Colonic mucosa (tissue), 4 donors: Measurements from ENCODE around the gene PIAS1. TPM values are rescaled to one million over a fixed set of nuclear protein-coding genes. Genes with fewer than 3 reads are reported as not detected.
"Not testable (repeated sequence)": the region's sequence is repeated elsewhere in the genome, so short reads cannot be mapped to it uniquely, and the experiment has no call there.

Experiments used
- DNase-seq: peaks from one replicate; pipeline ENCODE4 v3.0.0-alpha.2; 2020
- H3K27ac ChIP-seq: fragments of 200-600 bp; one replicate; pipeline ENCODE4 v1.8.0; 2021
- H3K27me3 ChIP-seq: fragments of 200-600 bp; one replicate; pipeline ENCODE4 v1.8.0; 2021
- H3K36me3 ChIP-seq: fragments of 200-600 bp; one replicate; pipeline ENCODE4 v1.8.0; 2021
- H3K4me1 ChIP-seq: fragments of 200-600 bp; one replicate; pipeline ENCODE4 v1.8.0; 2021; ENCODE audit warnings: mild to moderate bottlenecking
- H3K4me3 ChIP-seq: fragments of 200-600 bp; one replicate; pipeline ENCODE4 v1.8.0; 2021
- H3K9ac ChIP-seq, 2 donors: one replicate each; pipeline ENCODE4 v1.7.0; 2013; ENCODE audit warnings: control low read depth in 2 of 2, low read depth in 2 of 2, low read length in 2 of 2
- H3K9me3 ChIP-seq: fragments of 200-600 bp; one replicate; pipeline ENCODE4 v1.8.0; 2021
- CTCF ChIP-seq: fragments of 200-600 bp; IDR thresholded peaks from one replicate; pipeline ENCODE4 v1.8.0; 2022; ENCODE audit warnings: antibody characterized with exemption, mild to moderate bottlenecking
- intact Hi-C: fragments of 100-400 bp; cut with DNase I; formaldehyde crosslinking; loops from one replicate; pipeline ENCODE4 v1.14.1; 2022
- total RNA-seq, 2 donors: library from RNA; stranded (reverse); fragmentation: NEBNext Ultra II Directional in 1 of 2; extraction: Animal tissue kit (Norgen Biotek cat#: 25700) in 1 of 2; gene quantifications; one replicate each; pipeline ENCODE4 v1.2.1, GENCODE V29; 2021
- donor health status: healthy.
- donor health status: DM: no; HTN: no; CAD: no.
- donor health status: DM: no; HTN: no; CAD: no.

PIAS1 gene
- total RNA-seq, 2 donors from 2014 or later, result 26.6 to 33.0 TPM

- TF ChIP-seq CTCF, result no peak
- no peaks in the 10 kb centered on the region for H3K36me3 ChIP-seq
- intact Hi-C loops, result no loop called here
- no peak for DNase-seq
- no peaks in the 10 kb centered on the region for H3K9me3 ChIP-seq
- H3K27me3 ChIP-seq, result no peaks in the 10 kb centered on the region
- peaks cover 9% of the 10 kb centered on the region for H3K4me1 ChIP-seq
- peak overlapping the region; percentile 37 to 68 for H3K9ac ChIP-seq
- peak overlapping the region; percentile 97 for H3K4me3 ChIP-seq
- no peak overlapping the region for H3K27ac ChIP-seq
Observed at GRCh38 chr15:68230157-68231100, 176.3 kb downstream of the PIAS1 start.

- peak overlapping the region in 1 of 2 donors; percentile 30 for H3K9ac ChIP-seq
- no peaks in the 10 kb centered on the region for H3K36me3 ChIP-seq
- no peak for DNase-seq
- H3K4me3 ChIP-seq, result no peak overlapping the region
- TF ChIP-seq CTCF, result no peak
- peaks cover 9% of the 10 kb centered on the region for H3K4me1 ChIP-seq
- no peaks in the 10 kb centered on the region for H3K9me3 ChIP-seq
- no peaks in the 10 kb centered on the region for H3K27me3 ChIP-seq
- intact Hi-C loops, result no loop called here
- H3K27ac ChIP-seq, result no peak overlapping the region
Observed at GRCh38 chr15:68231102-68231818, 177.1 kb downstream of the PIAS1 start.

GRCh38 chr15:68232449-68232848 is 178.3 kb downstream of the PIAS1 start:
- H3K36me3 ChIP-seq, result no peaks in the 10 kb centered on the region
- H3K9ac ChIP-seq, result no peak overlapping the region
- H3K27me3 ChIP-seq, result no peaks in the 10 kb centered on the region
- intact Hi-C loops, result no loop called here
- H3K27ac ChIP-seq, result no peak overlapping the region
- peaks cover 9% of the 10 kb centered on the region for H3K4me1 ChIP-seq
- no peak for TF ChIP-seq CTCF
- H3K9me3 ChIP-seq, result no peaks in the 10 kb centered on the region
- no peak overlapping the region for H3K4me3 ChIP-seq
- DNase-seq, result peak; percentile 58

- H3K4me3 ChIP-seq, result no peak overlapping the region
- intact Hi-C loops, result no loop called here
- no peaks in the 10 kb centered on the region for H3K9me3 ChIP-seq
- H3K36me3 ChIP-seq, result no peaks in the 10 kb centered on the region
- no peak for DNase-seq
- TF ChIP-seq CTCF, result no peak
- no peaks in the 10 kb centered on the region for H3K27me3 ChIP-seq
- peaks cover 9% of the 10 kb centered on the region for H3K4me1 ChIP-seq
- no peak overlapping the region for H3K27ac ChIP-seq
- no peak overlapping the region for H3K9ac ChIP-seq
Observed at GRCh38 chr15:68232937-68233336, 178.8 kb downstream of the PIAS1 start.

GRCh38 chr15:68234060-68234459 is 179.9 kb downstream of the PIAS1 start:
- Histone ChIP-seq H3K27ac (no peak overlapping the region), H3K4me1 (peaks cover 9% of the 10 kb centered on the region), H3K27me3 (no peaks in the 10 kb centered on the region), H3K36me3 (no peaks in the 10 kb centered on the region), H3K4me3 (no peak overlapping the region), H3K9me3 (no peaks in the 10 kb centered on the region), H3K9ac (no peak overlapping the region)
- intact Hi-C loops, result no loop called here
- TF ChIP-seq CTCF, result no peak
- DNase-seq, result no peak

GRCh38 chr15:68234520-68234919 is 180.4 kb downstream of the PIAS1 start:
- H3K9ac ChIP-seq, intact Hi-C loops, H3K9me3 ChIP-seq, DNase-seq, H3K27me3 ChIP-seq, H3K27ac ChIP-seq, H3K36me3 ChIP-seq, H3K4me3 ChIP-seq, H3K4me1 ChIP-seq: not testable (repeated sequence)
